ENCODE data around the gene PTPN2. TPM values are rescaled to one million over a fixed set of nuclear protein-coding genes. Genes with fewer than 3 reads are reported as not detected.

Gene PTPN2
- total RNA-seq, 1 donor from 2014 or later, result 23.9 TPM

DNA sequence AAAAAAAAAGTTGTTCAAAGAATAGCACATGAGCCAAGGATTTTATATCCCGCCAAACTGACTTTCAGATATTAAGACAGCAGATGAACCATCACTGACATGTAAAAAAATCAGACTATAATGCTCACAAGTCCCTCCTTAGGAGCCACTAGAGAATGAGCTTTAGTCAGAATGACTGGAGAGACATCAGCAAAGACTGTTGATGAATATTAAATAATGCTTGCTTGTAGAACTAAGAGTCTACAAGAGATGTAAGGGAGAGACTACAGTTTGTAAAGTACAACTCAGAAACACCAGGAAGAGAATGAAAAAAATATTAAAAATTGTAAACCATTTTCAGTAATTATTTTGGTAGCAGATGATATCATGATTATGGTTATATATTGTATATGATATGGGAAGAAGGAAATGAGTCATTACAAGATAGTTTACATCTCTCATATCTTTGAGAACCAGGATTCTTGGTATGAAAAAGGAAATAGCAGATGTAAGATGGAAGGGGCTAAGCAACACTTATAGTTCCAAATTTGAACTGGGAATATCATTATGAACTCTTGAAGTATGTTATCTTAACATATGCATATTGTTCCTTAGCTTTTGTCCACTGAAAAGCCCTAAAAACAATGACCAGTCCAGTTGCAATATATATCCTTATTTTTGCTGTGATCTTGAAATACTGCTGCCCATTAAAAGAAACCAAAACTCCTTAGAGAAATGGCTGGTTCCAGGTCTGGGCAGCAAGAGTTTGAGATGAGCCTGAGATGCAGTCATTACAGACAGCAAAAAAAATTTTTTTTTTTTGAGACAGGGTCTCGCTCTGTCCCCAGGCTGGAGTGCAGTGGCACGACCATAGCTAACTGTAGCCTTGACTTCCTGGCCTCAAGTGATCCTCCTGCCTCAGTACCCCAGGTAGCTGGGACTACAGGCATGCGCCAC is 55.7 kb downstream of the PTPN2 start:
- Mint-ChIP-seq H3K9me3 (ENCODE audit: unreplicated experiment) (no peaks in the 10 kb centered on the region), H3K36me3 (ENCODE audit: low read depth, unreplicated experiment) (peaks cover 23% of the 10 kb centered on the region), H3K4me3 (ENCODE audit: unreplicated experiment) (peak overlapping the region; percentile 17), H3K27me3 (ENCODE audit: unreplicated experiment) (no peaks in the 10 kb centered on the region), H3K4me1 (ENCODE audit: unreplicated experiment) (no peaks in the 10 kb centered on the region), H3K27ac (ENCODE audit: unreplicated experiment) (no peak overlapping the region)
- TF ChIP-seq, protein P1, sequence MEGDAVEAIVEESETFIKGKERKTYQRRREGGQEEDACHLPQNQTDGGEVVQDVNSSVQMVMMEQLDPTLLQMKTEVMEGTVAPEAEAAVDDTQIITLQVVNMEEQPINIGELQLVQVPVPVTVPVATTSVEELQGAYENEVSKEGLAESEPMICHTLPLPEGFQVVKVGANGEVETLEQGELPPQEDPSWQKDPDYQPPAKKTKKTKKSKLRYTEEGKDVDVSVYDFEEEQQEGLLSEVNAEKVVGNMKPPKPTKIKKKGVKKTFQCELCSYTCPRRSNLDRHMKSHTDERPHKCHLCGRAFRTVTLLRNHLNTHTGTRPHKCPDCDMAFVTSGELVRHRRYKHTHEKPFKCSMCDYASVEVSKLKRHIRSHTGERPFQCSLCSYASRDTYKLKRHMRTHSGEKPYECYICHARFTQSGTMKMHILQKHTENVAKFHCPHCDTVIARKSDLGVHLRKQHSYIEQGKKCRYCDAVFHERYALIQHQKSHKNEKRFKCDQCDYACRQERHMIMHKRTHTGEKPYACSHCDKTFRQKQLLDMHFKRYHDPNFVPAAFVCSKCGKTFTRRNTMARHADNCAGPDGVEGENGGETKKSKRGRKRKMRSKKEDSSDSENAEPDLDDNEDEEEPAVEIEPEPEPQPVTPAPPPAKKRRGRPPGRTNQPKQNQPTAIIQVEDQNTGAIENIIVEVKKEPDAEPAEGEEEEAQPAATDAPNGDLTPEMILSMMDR (IDR thresholded peaks at IDR 0.05; ENCODE audit: unreplicated experiment), result no peak
- no peak for DNase-seq (ENCODE audit: low spot score)

GRCh38 chr18:12827588-12827987 is 56.4 kb downstream of the PTPN2 start:
- Mint-ChIP-seq H3K4me3 (ENCODE audit: unreplicated experiment) (no peak overlapping the region), H3K27ac (ENCODE audit: unreplicated experiment) (no peak overlapping the region), H3K27me3 (ENCODE audit: unreplicated experiment) (no peaks in the 10 kb centered on the region), H3K36me3 (ENCODE audit: low read depth, unreplicated experiment) (peaks cover 21% of the 10 kb centered on the region), H3K9me3 (ENCODE audit: unreplicated experiment) (no peaks in the 10 kb centered on the region), H3K4me1 (ENCODE audit: unreplicated experiment) (no peaks in the 10 kb centered on the region)
- DNase-seq (ENCODE audit: low spot score), result no peak
- TF ChIP-seq, protein P1 (IDR thresholded peaks at IDR 0.05; ENCODE audit: unreplicated experiment), result no peak

DNA sequence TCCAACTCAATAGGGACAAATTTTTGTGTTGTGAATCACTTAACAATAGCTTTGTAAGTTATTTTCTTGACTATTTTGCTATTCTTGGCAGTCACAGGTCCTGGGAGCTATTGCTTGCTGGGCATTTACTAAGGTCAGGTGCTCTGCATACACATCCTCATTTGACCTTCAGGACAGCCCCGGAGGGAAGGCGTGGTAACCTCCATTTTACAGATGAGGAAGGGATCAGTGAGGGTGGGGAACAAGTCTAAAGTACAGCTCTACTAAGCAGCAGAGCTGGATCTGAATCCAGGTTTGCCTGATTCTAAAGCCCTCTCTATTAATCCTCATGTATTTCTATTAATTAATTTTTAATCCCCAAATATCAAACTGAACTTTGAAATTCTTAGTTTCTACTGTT is 58.8 kb downstream of the PTPN2 start:
- no peak overlapping the region for H3K4me3 Mint-ChIP-seq (ENCODE audit: unreplicated experiment)
- no peak overlapping the region for H3K27ac Mint-ChIP-seq (ENCODE audit: unreplicated experiment)
- DNase-seq (ENCODE audit: low spot score), result no peak
- no peaks in the 10 kb centered on the region for H3K27me3 Mint-ChIP-seq (ENCODE audit: unreplicated experiment)
- TF ChIP-seq, protein P1 (IDR thresholded peaks at IDR 0.05; ENCODE audit: unreplicated experiment), result no peak
- peaks cover 21% of the 10 kb centered on the region for H3K36me3 Mint-ChIP-seq (ENCODE audit: low read depth, unreplicated experiment)
- no peaks in the 10 kb centered on the region for H3K4me1 Mint-ChIP-seq (ENCODE audit: unreplicated experiment)
- no peaks in the 10 kb centered on the region for H3K9me3 Mint-ChIP-seq (ENCODE audit: unreplicated experiment)

- no peaks in the 10 kb centered on the region for H3K27me3 Mint-ChIP-seq (ENCODE audit: unreplicated experiment)
- no peak overlapping the region for H3K27ac Mint-ChIP-seq (ENCODE audit: unreplicated experiment)
- H3K4me3 Mint-ChIP-seq (ENCODE audit: unreplicated experiment), result no peak overlapping the region
- H3K4me1 Mint-ChIP-seq (ENCODE audit: unreplicated experiment), result no peaks in the 10 kb centered on the region
- DNase-seq (ENCODE audit: low spot score), result no peak
- TF ChIP-seq, protein P1 (IDR thresholded peaks at IDR 0.05; ENCODE audit: unreplicated experiment), result no peak
- H3K9me3 Mint-ChIP-seq (ENCODE audit: unreplicated experiment), result no peaks in the 10 kb centered on the region
- H3K36me3 Mint-ChIP-seq (ENCODE audit: low read depth, unreplicated experiment), result peaks cover 21% of the 10 kb centered on the region
These were observed 60.1 kb downstream of the PTPN2 start for GRCh38 chr18:12823892-12824291.

DNA sequence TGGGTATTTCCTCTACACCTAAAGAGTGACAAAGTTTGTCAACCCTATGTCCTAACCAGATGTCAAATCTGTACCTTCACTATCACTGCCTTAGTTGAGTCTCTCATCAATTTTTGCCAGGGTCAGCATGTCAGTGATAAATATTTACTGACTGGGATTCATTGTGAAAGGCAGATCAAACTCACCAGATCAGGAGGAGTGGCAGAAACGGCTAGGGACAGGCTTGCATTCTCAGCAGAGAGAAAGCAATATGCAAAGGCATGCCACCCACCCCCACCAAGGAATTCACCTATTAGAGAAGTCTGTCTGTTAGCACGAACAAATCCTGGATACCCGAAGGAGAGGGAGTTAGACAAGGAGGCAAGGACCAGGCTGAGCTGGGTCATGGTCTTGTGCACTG is 62.6 kb downstream of the PTPN2 start:
- Mint-ChIP-seq H3K4me3 (ENCODE audit: unreplicated experiment) (no peak overlapping the region), H3K4me1 (ENCODE audit: unreplicated experiment) (no peaks in the 10 kb centered on the region), H3K27me3 (ENCODE audit: unreplicated experiment) (no peaks in the 10 kb centered on the region), H3K9me3 (ENCODE audit: unreplicated experiment) (no peaks in the 10 kb centered on the region), H3K27ac (ENCODE audit: unreplicated experiment) (no peak overlapping the region), H3K36me3 (ENCODE audit: low read depth, unreplicated experiment) (peaks cover 8% of the 10 kb centered on the region)
- DNase-seq (ENCODE audit: low spot score), result no peak
- TF ChIP-seq, protein P1 (IDR thresholded peaks at IDR 0.05; ENCODE audit: unreplicated experiment), result no peak

Data from endothelial cell (in vitro differentiated cells).